GM12878 (cell line): ENCODE results near the gene MPPED1.

Source experiments
- CHD1 ChIP-seq: IDR thresholded peaks from 2 replicates; pipeline ENCODE4 v1.6.1; 2012; ENCODE audit warnings: low read depth, low read length, improper control_type of control experiment
- EP300 ChIP-seq, 2 experiments: fragments of 150-350 bp in 1 of 2; IDR thresholded peaks; 2 replicates each; pipeline ENCODE4 v1.6.1; 2011 to 2012; ENCODE audit warnings: low read depth in 2 of 2, low read length in 2 of 2, borderline replicate concordance in 1 of 2, improper control_type of control experiment in 1 of 2, inconsistent platforms in 1 of 2; ENCODE audit not compliant: control insufficient read depth in 1 of 2
- EZH2 ChIP-seq: IDR thresholded peaks from 2 replicates; pipeline ENCODE4 v1.6.1; 2012; ENCODE audit warnings: low read depth, mild to moderate bottlenecking, control low read depth, inconsistent platforms, low read length, borderline replicate concordance; ENCODE audit not compliant: control insufficient read depth
- MTA3 ChIP-seq: IDR thresholded peaks from 2 replicates; pipeline ENCODE4 v1.6.1; 2012; ENCODE audit warnings: low read length, inconsistent platforms, borderline replicate concordance
- NR2C2 ChIP-seq: IDR thresholded peaks from 2 replicates; pipeline ENCODE4 v1.6.1; 2011; ENCODE audit warnings: borderline replicate concordance, low read depth; ENCODE audit not compliant: control insufficient read depth, insufficient read length
- TF ChIP-seq, protein P1 (sequence below), 3 experiments: IDR thresholded peaks in 2 of 3; conservative IDR thresholded peaks in 1 of 3; 2 replicates each; pipeline ENCODE4 v1.5.1; 2011; ENCODE audit warnings: low read depth in 3 of 3, low read length in 3 of 3, mild to moderate bottlenecking in 3 of 3, control low read depth in 2 of 3, moderate library complexity in 2 of 3, inconsistent platforms in 1 of 3, mixed read lengths in 1 of 3; ENCODE audit not compliant: control insufficient read depth in 2 of 3, insufficient read depth in 1 of 3; ENCODE audit errors: extremely low read depth in 1 of 3
- TF ChIP-seq, protein P2 (sequence below): IDR thresholded peaks from 2 replicates; pipeline ENCODE4 v1.6.1; 2011; ENCODE audit warnings: low read depth, mild to moderate bottlenecking, low read length, moderate library complexity, borderline replicate concordance; ENCODE audit errors: extremely low read depth

DNA sequence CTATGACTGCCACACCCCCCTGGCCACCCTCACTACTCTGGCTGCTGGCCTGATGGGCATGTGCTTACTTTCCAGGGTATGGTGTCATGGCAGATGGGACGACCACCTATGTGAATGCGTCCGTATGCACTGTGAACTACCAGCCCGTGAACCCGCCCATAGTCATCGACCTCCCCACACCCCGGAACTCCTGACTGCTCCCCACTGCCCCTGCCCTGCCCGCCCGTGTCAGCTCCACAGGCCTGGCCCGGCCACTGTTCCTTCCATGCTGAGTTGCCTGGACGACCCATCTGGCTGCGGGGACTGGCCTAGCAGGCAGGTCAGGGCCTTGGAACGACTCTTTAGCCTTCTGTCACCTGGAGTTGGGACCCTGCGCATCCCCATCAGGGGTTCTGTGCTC lies 93.6 kb downstream of the MPPED1 start:
- TF ChIP-seq MTA3: no peak
- TF ChIP-seq, protein P1, sequence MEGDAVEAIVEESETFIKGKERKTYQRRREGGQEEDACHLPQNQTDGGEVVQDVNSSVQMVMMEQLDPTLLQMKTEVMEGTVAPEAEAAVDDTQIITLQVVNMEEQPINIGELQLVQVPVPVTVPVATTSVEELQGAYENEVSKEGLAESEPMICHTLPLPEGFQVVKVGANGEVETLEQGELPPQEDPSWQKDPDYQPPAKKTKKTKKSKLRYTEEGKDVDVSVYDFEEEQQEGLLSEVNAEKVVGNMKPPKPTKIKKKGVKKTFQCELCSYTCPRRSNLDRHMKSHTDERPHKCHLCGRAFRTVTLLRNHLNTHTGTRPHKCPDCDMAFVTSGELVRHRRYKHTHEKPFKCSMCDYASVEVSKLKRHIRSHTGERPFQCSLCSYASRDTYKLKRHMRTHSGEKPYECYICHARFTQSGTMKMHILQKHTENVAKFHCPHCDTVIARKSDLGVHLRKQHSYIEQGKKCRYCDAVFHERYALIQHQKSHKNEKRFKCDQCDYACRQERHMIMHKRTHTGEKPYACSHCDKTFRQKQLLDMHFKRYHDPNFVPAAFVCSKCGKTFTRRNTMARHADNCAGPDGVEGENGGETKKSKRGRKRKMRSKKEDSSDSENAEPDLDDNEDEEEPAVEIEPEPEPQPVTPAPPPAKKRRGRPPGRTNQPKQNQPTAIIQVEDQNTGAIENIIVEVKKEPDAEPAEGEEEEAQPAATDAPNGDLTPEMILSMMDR (IDR thresholded peaks at IDR 0.05 in 2 of 3, conservative IDR thresholded peaks at IDR 0.05 in 1 of 3; ENCODE audit: control insufficient read depth in 2 of 3, extremely low read depth in 1 of 3, insufficient read depth in 1 of 3, low read depth in 3 of 3, low read length in 3 of 3): no peak
- no peak for TF ChIP-seq CHD1
- no peak for TF ChIP-seq EZH2
- TF ChIP-seq EP300 (IDR thresholded peaks at IDR 0.05; ENCODE audit: borderline replicate concordance in 1 of 2, control insufficient read depth in 1 of 2, low read depth in 2 of 2, low read length in 2 of 2): no peak
- TF ChIP-seq NR2C2: no peak
- TF ChIP-seq, protein P2, sequence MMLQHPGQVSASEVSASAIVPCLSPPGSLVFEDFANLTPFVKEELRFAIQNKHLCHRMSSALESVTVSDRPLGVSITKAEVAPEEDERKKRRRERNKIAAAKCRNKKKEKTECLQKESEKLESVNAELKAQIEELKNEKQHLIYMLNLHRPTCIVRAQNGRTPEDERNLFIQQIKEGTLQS: no peak
